ENCODE data around the gene BUD31. TPM values are rescaled to one million over a fixed set of nuclear protein-coding genes. Genes with fewer than 3 reads are reported as not detected.

The BUD31 gene
- total RNA-seq (2013; cell fraction: nucleolus; rRNA removed), result 18.3 and 21.9 TPM in 2 replicates
- 107 TPM in 2 replicates for total RNA-seq (2014; rRNA removed)
- 131 and 143 TPM in 2 replicates for total RNA-seq (2014; rRNA removed; fragmentation: Illumina TruSeq; extraction: Trizol)
- 108 and 134 TPM in 2 replicates for total RNA-seq (2021)
- 88.1 TPM for polyA plus RNA-seq (2011; ENCODE audit: low read depth)
- polyA plus RNA-seq (2011; rRNA removed), result 74.2 and 104 TPM in 2 replicates
- polyA plus RNA-seq (2011; cell fraction: cytosol; rRNA removed), result 78.9 and 85.9 TPM in 2 replicates
- 42.2 and 44.8 TPM in 2 replicates for polyA plus RNA-seq (2011; cell fraction: nucleus; rRNA removed)
- 90.5 and 113 TPM in 2 replicates for polyA plus RNA-seq (2012)
- 185 and 257 TPM in 2 replicates for polyA plus RNA-seq (2014; fragmentation: Illumina TruSeq; extraction: Trizol)
- 100 to 1,000 TPM; 125 to 127 TPM for polyA plus RNA-seq (2014; fragmentation: Nextera tagmentation; extraction: Ambion mirVana)
- 112 and 118 TPM in 2 replicates for polyA plus RNA-seq (2014; rRNA removed)
- 100 to 1,000 TPM; 301 to 317 TPM for polyA plus RNA-seq (2016; fragmentation: Nextera tagmentation; extraction: Ambion mirVana)
- 41.5 and 60.5 TPM in 2 replicates for polyA minus RNA-seq (2011; rRNA and poly(A)+ RNA removed)
- 21.0 and 24.6 TPM in 2 replicates for polyA minus RNA-seq (2011; cell fraction: cytosol; rRNA and poly(A)+ RNA removed)
- polyA minus RNA-seq (2011; cell fraction: nucleus; rRNA and poly(A)+ RNA removed), result 12.0 and 18.1 TPM in 2 replicates
- Bru-seq, nascent RNA, result percentile 94 among the genes with signal in this experiment
- BruChase-seq, experiment 1, labeled RNA remaining after a 6-hour chase, result percentile 93 among the genes with signal in this experiment
- BruChase-seq, experiment 2, labeled RNA remaining after a 2-hour chase, result percentile 91 among the genes with signal in this experiment
- long read RNA-seq, experiment 1, transcript BUD31-201 (6 exons, 1,035 nt), result minor isoform, 22 of 127 reads
- long read RNA-seq, experiment 1, transcript BUD31-202 (6 exons, 1,139 nt), result major isoform, 83 of 127 reads
- long read RNA-seq, experiment 1, partial matches to known transcripts, result 9 of 127 reads
- long read RNA-seq, experiment 1, other reads (novel, unspliced or antisense), result 13 of 127 reads
- long read RNA-seq, experiment 2, transcript BUD31-202 (6 exons, 1,139 nt), result major isoform, 432 of 648 reads
- long read RNA-seq, experiment 2, transcript BUD31-201 (6 exons, 1,035 nt), result minor isoform, 155 of 648 reads
- long read RNA-seq, experiment 2, partial matches to known transcripts, result 19 of 648 reads
- long read RNA-seq, experiment 2, other reads (novel, unspliced or antisense), result 42 of 648 reads

DNA sequence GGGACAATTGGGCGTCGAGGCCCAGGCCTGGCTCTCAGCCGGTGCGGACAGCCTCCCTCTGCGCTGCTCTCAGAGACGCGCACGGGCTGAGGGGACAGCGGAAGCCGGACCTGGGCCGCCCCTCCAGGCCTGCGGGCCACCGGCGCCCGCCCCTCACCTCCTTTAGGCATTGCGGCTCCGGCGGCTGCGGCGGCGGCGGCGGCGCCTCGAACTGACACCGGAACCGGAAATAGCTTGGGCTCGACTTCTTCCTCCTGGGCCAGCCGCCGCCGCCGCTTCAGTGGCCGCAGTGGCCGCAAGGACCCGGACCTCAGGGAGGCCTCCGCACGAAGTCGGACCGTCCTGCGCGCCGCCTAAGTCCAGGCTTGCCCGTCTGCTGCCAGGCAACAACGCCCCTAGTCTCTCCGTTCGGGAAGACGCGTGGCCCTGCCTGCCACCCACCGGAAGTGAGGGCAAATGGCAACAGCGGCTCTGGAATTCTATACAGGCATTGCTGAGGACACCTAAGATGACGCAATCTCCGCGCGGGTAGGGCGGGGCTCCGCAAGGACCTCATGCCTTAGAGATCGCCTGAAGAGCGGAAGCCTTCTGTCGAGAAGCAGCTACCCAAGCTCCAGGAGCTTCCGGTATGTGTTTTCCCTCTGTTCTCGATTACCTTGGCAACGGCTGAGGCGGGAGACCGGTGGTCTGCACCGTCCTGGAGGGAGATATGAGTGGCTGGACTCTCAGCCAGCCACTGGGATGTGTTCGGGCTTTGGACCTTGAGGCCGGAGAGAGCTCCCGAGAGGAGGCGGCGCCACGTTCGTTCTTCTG is at the start of gene BUD31, which contains the start of gene PDAP1:
Gene BUD31 (plus strand): TSS at position 591 of the 813 bp plus-strand sequence. CDS start 2,124 bp downstream, outside the sequence.
Gene PDAP1 (minus strand): TSS at position 219 of the 813 bp plus-strand sequence. CDS start 49 bp downstream, at position 170.
- CTCF ChIA-PET, result interaction anchor here (0.5 to 4.6 kb wide), 9 partner anchors 11 to 175 kb away, joined by 3 to 31 read pairs (median 4); no protein-coding TSS in a partner anchor
- Histone ChIP-seq H4K20me1 (ENCODE audit: control insufficient read depth, insufficient read depth) (no peaks in the 10 kb centered on the region), H3K36me3 (ENCODE audit: control insufficient read depth in 2 of 2, insufficient read depth in 2 of 2, low read length in 1 of 2) (peaks cover 6 to 15% of the 10 kb centered on the region in 2 experiments), H3K79me2 (ENCODE audit: control insufficient read depth, insufficient read depth, low read length) (peaks cover 62% of the 10 kb centered on the region), H3K4me2 (ENCODE audit: control insufficient read depth, insufficient read depth) (peak within 1 kb of the TSS; percentile 83), H2AFZ (ENCODE audit: control insufficient read depth, low read depth, low read length) (peak within 1 kb of the TSS; percentile 98), H3K4me3 (peak within 1 kb of the TSS; percentile 100), H3K9ac (ENCODE audit: control insufficient read depth, insufficient read depth, low read length) (peak within 1 kb of the TSS; percentile 98), H3K9me3 (replicated peaks; ENCODE audit: control insufficient read depth, insufficient read depth, low read length) (no peaks in the 10 kb centered on the region), H3K4me1 (ENCODE audit: control insufficient read depth, insufficient read depth, low read length) (peaks cover 12% of the 10 kb centered on the region), H3K27ac (ENCODE audit: control insufficient read depth, insufficient read depth) (peak within 1 kb of the TSS; percentile 99), H3K27me3 (replicated peaks in 1 of 2; ENCODE audit: control insufficient read depth in 2 of 2, insufficient read depth in 2 of 2, low read length in 1 of 2) (no peaks in the 10 kb centered on the region)
- SMC1A ChIA-PET (ENCODE audit: uncharacterized antibody, unreplicated experiment), result interaction anchor here (0.8 to 3.2 kb wide), 10 partner anchors 9 to 151 kb away, joined by 3 to 20 read pairs (median 3); partner anchors contain the start of genes ARPC1B, CPSF4 and PTCD1
- intact Hi-C loops (cut with micrococcal nuclease; ENCODE audit: unreplicated experiment) (loop anchor here (2.0 to 5.0 kb wide), 2 partner anchors 28 to 36 kb away; partner anchors contain the start of gene ARPC1B), in situ Hi-C loops (cut with MboI) (no loop called here)
- FAIRE-seq (peak; percentile 98), DNase-seq (ENCODE audit: low read depth, low spot score) (peak; percentile 90), ATAC-seq (peak; percentile 86)
- no TSS peak for BruUV-seq (replicated peaks)
- under 1% methylated on average over 56 of the region's 72 CpGs for WGBS (ENCODE audit: insufficient coverage, insufficient replicate concordance, low lambda C conversion rate, missing lambda C conversion rate)
- RAD21 ChIA-PET (ENCODE audit: unreplicated experiment), result interaction anchor here (0.6 to 2.7 kb wide), 10 partner anchors 28 to 91 kb away, joined by 3 to 8 read pairs (median 6); partner anchors contain the start of genes ARPC1A, CPSF4, PTCD1 and ZNF394
- POLR2A ChIA-PET, result interaction anchor here (0.6 to 4.9 kb wide), 18 partner anchors 10 to 511 kb away, joined by 3 to 51 read pairs (median 5); partner anchors contain the start of genes ARPC1A, ARPC1B, ATP5MF and CPSF4
- peak; percentile 97 for TF ChIP-seq PML (IDR thresholded peaks at IDR 0.05; ENCODE audit: low read length)
- no peak for TF ChIP-seq ZNF384 (IDR thresholded peaks at IDR 0.05; ENCODE audit: borderline replicate concordance, low read depth, low read length)
- peak; percentile 56 for TF ChIP-seq MEF2B (IDR thresholded peaks at IDR 0.05; ENCODE audit: partially characterized antibody, poor library complexity, severe bottlenecking)
- TF ChIP-seq, protein P1, sequence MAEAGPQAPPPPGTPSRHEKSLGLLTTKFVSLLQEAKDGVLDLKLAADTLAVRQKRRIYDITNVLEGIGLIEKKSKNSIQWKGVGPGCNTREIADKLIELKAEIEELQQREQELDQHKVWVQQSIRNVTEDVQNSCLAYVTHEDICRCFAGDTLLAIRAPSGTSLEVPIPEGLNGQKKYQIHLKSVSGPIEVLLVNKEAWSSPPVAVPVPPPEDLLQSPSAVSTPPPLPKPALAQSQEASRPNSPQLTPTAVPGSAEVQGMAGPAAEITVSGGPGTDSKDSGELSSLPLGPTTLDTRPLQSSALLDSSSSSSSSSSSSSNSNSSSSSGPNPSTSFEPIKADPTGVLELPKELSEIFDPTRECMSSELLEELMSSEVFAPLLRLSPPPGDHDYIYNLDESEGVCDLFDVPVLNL (IDR thresholded peaks at IDR 0.05; ENCODE audit: low read depth, low read length), result no peak
- peak; percentile 5; the same call in 1 of the 2 replicates for TF ChIP-seq IRF4 (IDR thresholded peaks at IDR 0.05; ENCODE audit: low read depth, low read length)
- TF ChIP-seq, protein P2, sequence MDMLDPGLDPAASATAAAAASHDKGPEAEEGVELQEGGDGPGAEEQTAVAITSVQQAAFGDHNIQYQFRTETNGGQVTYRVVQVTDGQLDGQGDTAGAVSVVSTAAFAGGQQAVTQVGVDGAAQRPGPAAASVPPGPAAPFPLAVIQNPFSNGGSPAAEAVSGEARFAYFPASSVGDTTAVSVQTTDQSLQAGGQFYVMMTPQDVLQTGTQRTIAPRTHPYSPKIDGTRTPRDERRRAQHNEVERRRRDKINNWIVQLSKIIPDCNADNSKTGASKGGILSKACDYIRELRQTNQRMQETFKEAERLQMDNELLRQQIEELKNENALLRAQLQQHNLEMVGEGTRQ (IDR thresholded peaks at IDR 0.05; ENCODE audit: borderline replicate concordance, low read depth, low read length), result no peak
- TF ChIP-seq STAT3 (IDR thresholded peaks at IDR 0.05; ENCODE audit: low read depth, low read length), result no peak
- TF ChIP-seq CBX5 (IDR thresholded peaks at IDR 0.05; ENCODE audit: low read depth), result no peak
- TF ChIP-seq, protein P3, sequence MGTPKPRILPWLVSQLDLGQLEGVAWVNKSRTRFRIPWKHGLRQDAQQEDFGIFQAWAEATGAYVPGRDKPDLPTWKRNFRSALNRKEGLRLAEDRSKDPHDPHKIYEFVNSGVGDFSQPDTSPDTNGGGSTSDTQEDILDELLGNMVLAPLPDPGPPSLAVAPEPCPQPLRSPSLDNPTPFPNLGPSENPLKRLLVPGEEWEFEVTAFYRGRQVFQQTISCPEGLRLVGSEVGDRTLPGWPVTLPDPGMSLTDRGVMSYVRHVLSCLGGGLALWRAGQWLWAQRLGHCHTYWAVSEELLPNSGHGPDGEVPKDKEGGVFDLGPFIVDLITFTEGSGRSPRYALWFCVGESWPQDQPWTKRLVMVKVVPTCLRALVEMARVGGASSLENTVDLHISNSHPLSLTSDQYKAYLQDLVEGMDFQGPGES (IDR thresholded peaks at IDR 0.05), result peak; percentile 69
- TF ChIP-seq CHD4 (IDR thresholded peaks at IDR 0.05), result no peak
- peak; percentile 88 for TF ChIP-seq POLR2A (IDR thresholded peaks at IDR 0.05; ENCODE audit: low read depth, low read length)
- TF ChIP-seq, protein P4, sequence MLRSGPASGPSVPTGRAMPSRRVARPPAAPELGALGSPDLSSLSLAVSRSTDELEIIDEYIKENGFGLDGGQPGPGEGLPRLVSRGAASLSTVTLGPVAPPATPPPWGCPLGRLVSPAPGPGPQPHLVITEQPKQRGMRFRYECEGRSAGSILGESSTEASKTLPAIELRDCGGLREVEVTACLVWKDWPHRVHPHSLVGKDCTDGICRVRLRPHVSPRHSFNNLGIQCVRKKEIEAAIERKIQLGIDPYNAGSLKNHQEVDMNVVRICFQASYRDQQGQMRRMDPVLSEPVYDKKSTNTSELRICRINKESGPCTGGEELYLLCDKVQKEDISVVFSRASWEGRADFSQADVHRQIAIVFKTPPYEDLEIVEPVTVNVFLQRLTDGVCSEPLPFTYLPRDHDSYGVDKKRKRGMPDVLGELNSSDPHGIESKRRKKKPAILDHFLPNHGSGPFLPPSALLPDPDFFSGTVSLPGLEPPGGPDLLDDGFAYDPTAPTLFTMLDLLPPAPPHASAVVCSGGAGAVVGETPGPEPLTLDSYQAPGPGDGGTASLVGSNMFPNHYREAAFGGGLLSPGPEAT (IDR thresholded peaks at IDR 0.05; ENCODE audit: low read depth), result peak; percentile 85; the same call in 1 of the 2 replicates
- TF ChIP-seq BACH1 (IDR thresholded peaks at IDR 0.05; ENCODE audit: borderline replicate concordance), result peak; percentile 57; the same call in 1 of the 2 replicates
